GM21529 (cell line): ENCODE results near the gene TUT7.
"Not testable (repeated sequence)": the region's sequence is repeated elsewhere in the genome, so short reads cannot be mapped to it uniquely, and the experiment has no call there.

Experiments used
- ATAC-seq: cut with Tn5 transposase; IDR thresholded peaks from one replicate; pipeline ENCODE4 v1.9.1; 2021; ENCODE audit not compliant: unreplicated experiment

Gene TUT7, protein sequence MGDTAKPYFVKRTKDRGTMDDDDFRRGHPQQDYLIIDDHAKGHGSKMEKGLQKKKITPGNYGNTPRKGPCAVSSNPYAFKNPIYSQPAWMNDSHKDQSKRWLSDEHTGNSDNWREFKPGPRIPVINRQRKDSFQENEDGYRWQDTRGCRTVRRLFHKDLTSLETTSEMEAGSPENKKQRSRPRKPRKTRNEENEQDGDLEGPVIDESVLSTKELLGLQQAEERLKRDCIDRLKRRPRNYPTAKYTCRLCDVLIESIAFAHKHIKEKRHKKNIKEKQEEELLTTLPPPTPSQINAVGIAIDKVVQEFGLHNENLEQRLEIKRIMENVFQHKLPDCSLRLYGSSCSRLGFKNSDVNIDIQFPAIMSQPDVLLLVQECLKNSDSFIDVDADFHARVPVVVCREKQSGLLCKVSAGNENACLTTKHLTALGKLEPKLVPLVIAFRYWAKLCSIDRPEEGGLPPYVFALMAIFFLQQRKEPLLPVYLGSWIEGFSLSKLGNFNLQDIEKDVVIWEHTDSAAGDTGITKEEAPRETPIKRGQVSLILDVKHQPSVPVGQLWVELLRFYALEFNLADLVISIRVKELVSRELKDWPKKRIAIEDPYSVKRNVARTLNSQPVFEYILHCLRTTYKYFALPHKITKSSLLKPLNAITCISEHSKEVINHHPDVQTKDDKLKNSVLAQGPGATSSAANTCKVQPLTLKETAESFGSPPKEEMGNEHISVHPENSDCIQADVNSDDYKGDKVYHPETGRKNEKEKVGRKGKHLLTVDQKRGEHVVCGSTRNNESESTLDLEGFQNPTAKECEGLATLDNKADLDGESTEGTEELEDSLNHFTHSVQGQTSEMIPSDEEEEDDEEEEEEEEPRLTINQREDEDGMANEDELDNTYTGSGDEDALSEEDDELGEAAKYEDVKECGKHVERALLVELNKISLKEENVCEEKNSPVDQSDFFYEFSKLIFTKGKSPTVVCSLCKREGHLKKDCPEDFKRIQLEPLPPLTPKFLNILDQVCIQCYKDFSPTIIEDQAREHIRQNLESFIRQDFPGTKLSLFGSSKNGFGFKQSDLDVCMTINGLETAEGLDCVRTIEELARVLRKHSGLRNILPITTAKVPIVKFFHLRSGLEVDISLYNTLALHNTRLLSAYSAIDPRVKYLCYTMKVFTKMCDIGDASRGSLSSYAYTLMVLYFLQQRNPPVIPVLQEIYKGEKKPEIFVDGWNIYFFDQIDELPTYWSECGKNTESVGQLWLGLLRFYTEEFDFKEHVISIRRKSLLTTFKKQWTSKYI (N-terminal part only)

DNA sequence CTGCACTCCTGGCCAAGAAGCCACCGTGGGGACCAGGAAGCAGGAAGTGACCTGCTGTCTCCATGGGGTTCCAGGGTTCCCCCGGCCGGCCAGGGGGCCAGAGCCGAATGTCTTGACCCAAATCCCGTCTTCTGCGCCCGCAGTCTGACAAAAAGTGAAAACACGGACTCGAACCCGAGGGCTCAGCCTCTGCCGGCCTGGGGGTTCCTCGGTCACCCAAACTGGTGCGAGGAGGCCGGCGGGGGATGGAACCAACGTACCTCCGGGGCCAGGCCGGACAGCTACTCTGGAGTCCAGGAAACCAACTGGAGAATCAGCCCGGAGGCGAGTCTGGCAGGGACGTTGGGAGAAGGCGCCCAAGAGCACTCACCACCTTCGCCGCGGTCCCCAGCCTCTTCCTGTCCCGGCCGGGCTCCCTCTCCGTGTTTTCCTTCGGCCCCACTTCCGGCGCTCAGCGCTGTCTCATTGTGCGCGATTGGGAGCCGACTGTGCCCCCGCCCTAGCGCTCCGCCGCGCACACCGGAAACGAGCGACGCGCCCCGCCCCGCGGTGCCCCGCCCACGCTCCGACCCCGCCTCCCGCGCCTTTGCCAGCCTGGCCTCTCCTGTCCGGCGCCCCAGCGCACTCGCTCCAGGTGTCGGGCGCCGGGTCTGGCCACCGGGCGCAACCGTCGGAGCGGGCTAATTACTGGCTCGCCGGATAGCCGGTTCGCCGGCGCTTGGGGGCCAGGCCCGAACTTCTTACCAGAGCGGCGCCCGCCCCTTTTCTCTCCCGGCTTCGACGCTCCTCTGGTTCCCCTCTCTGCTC, at the start of gene TUT7:
Gene TUT7 (minus strand): TSS at position 400 of the 807 bp plus-strand sequence. CDS start 1,211 bp downstream, outside the sequence.
- ATAC-seq = peak; percentile 78

DNA sequence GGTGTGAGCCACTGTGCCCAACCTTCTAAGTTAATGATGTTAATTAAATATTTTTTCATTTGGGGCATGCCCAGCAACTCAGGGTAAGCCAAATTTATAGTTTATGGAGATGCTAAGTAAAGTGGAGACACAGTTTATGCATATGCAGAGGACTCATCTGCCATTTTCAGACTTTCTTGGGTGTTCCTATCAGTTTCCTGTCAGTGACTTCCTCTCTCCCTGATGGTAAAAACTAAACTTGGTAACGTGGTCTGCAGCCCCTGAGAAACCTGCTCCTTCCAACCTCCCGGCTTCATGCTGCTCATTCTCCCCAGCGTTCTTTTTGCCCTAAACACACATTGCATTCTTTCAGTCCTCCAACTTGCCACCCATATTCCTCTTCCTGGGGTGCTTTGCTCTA, 48.4 kb upstream of the TUT7 start:
- no peak for ATAC-seq

DNA sequence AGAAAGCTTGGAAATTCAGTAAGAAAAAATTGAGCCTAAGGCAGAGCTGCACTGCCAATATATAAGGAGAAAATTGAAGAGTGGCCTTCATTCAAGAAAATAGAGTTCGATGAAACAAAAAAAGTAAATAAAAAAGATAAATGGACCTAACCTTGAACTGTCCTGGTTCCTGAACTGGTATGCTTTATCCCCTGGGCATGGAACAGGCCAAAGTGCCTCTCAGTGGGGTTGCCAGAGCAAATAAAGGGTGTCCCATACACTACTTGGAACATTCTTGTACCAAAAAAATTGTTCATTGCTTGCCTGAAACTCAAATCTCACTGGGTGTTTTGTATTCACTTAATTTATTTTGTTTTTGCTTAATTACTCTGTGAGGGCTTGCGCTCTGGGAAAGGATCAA, 42.2 kb upstream of the TUT7 start:
- ATAC-seq = no peak

DNA sequence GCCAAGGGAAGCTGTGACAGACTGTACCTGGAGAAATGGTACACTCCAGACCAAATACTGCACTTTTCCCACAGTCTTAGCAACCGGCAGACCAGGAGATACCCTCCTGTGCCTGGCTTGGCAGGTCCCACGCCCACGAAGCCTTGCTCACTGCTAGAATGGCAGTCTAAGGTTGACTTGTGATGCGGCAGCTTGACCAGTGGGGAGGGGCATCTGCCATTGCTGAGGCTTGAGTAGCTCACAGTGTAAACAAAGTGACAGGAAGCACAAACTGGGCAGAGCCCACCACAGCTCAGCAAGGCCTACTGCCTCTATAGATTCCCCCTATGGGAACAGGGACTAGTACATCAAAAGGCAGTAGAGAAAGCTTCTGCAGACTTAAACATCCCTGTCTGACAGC, 36.0 kb upstream of the TUT7 start:
- ATAC-seq = not testable (repeated sequence)

DNA sequence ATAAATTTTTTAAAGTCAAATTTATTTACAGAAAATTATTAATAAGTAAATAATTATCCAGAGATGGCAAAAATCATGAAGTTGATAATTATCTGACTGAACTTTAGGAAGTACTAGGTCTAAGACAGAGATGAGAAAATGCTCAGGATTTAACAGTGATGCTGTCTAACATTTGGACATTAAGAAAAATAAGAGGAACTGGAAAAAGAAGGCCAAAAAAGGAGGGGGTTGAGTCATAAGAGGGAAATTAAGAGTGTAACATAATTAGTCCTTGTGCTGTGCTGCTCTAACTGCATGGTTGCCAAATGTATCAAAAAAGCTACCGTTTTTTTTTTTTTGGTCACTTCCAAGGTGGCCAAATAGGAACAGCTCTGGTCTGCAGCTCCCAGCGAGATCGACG, 35.4 kb upstream of the TUT7 start:
- no peak for ATAC-seq

DNA sequence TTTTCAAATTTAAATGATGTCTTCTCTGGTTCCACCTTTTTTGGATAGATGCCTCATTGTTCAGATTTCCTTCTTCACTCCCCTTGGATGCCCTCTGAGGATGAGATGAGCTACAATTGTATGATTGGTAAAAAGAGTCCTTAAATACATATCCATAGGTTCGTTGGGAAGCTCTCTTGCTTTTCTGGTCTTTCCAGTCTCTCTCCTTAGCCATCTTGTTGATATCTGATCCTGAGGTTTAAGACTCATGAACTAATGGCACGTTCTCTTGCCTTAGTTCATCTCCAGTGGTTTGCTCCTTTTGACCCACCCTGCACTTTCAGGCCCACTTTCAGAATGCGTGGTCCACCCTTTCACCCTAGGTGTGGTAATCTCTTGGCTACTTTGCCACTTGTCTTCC, 33.2 kb upstream of the TUT7 start:
- no peak for ATAC-seq

DNA sequence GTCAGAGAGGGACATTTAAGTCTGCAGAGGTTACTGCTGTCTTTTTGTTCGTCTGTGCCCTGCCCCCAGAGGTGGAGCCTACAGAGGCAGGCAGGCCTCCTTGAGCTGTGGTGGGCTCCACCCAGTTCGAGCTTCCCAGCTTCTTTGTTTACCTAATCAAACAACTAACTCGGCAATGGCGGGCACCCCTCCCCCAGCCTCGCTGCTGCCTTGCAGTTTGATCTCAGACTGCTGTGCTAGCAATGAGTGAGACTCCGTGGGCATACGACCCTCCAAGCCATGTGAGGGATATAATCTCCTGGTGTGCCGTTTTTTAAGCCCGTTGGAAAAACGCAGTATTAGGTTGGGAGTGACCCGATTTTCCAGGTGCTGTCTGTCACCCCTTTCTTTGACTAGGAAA, 28.8 kb upstream of the TUT7 start:
- ATAC-seq = not testable (repeated sequence)

DNA sequence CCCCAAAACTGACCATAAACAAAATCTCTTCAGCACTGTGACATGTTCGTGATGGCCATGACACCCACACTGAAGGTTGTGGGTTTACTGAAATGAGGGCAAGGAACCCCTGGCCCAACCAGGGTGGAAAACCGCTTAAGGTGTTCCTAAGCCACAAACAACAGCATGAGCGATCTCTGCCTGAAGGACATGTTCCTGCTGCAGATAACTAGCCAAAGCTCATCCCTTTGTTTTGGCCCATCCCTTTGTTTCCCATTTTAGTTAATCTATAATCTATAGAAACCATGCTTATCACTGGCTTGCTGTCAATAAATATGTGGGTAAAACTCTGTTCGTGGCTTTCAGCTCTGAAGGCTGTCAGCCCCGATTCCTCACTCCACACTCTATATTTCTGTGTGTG, 21.8 kb upstream of the TUT7 start:
- no peak for ATAC-seq

DNA sequence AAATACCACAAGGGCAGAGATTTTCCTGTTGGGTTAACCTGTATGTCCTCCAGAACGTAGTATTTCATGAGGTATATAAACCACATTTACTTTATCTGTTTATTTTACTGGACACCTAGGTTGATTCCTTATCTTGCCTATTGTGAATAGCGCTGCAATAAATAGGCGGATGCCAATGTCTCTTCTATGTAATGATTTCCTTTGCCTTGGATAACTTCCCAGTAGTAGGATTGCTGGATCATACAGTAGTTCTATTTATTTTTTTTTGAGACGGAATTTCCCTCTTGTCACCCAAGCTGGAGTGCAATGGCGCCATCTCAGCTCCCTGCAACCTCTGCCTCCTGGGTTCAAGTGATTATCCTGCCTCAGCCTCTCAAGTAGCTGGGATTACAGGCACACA, 15.6 kb upstream of the TUT7 start:
- no peak for ATAC-seq

DNA sequence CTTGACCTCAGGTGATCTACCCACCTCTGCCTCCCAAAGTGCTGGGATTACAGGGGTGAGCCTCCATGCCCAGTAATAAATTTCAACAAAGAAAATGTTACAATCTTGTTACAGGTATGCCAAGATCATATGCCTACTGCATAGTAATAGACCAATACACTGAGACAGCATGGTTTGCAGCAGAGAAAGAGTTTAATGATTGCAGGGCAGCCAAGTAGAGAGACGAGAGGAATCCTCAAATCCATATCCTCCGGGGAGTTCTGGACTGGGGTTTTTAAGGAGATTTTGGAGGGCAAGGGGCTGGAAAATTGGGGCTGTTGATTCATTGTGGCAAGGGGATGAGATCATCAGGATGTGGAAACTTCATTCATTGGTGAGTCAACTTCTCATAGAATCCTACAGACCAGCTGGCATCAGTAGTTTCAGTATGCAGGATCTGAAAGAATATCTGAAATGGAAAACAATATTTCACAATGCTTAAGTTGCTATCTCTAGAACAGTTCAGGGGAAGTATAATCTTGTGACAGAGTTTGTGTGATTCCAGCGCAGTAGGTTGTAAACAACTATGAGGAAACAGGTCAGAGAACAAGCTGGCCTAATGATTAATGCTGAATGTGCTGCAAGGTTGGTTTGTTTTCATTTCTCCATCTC, 14.8 kb upstream of the TUT7 start:
- no peak for ATAC-seq

DNA sequence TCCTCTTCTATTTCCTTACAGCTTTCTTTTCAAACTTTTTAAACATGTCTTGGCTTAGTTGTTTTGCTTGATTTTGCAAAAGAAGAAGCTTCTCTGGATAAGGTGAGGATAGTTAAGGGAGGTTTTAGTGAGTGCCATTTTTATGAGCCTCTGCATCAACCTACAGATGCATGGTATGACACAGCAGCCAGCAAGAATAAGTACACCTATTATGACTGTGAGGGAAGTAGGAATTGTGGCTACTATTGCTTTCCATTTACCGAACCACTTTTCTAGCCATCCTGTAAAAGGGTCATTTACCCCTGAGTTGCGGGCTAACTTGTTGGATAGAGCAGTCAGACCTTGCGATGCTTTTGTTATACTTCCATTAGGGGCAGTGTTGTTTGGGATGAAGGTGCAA, 7.0 kb upstream of the TUT7 start:
- ATAC-seq = no peak

DNA sequence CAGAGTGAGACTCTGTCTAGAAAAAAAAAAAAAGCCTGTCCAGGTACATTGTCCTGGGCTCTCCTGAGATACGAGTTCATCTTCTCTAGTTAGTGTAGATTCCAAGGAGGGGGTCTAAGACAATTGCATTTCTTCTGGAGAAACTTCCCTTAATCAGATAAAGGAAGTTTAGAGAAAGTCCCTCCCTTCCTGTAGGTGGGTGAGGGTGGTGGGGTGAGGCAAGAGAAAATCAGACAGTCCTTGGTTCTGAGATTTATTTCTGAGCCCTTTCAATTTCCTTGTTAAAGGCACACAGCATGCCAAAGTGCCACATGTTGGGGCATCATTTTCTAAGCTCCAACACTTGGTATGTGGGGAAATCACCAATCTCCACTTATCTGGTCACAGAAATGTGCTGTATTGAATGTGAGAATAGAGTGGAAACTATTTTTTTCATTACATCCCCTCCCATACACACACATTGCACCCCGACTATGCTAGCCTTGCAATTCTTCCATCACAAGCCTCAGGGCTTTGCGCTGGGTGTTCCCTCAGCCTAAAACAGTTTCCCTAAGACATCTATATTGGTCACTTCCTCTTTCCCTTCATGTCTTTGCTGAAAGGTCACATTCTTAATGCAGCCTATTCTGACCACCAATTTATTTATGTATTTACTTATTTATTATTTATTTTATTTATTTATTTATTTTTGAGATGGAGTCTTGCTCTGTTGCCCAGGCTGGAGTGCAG, 5.1 kb upstream of the TUT7 start:
- ATAC-seq = no peak

DNA sequence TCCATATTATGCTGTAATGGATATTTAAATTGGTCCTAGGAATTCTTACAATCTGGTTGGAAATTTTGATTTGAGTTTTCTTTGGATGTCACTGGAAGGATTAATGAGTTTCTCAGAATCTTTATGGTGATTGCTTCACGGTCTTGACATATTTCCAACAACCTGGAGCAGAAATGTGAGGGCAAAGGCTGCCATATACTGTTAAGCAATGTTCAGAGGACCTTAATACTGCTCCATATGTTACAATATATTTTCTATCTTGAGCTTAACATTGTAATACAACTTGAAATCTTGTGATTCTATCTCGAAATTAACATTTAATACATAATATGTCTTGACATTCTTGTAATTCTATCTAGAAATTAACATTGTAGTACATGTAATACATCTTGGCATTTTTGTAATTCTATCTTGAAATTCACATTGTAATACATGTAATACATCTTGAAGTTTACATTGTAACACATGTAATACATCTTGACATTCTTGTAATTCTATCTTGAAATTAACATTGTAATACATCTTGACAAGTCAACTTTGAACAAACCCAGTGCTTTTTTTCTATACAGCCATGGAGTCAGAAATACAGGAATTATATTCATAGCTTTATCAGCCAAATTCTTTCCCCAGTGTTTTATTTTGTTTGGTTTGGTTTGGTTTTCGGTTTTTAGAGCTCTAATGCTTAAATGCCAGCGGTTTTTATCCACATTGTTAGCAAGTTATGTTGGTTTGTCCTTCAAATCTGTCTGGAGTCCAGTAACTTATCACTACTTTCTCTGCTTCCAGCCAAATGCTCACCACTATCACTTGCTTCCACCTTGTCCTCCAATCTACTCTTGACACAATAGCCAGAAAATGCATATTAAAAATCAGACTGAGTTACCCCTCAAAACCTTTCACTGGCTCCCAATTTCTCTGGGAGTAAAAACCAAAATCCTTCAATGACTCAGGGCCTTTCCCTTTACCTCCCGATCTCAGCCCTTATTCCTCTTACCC, 3.0 kb upstream of the TUT7 start:
- ATAC-seq = no peak

DNA sequence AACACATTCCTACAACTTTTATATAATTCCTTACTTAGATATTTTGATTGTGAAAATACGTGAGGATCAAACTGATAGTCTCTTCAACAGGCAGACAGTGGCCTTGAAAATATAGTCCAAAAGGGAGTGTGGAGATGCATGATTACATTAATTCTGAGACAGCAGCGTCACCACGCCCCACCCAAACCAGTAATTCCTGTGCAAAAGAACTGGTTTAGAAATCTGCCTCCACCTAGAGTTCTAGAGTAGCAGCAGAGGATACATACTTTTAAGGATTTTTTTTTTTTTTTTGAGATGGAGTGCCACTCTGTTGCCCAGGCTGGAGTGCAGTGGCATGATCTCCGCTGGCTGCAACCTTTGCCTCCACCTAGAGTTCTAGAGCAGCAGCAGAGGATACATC, 1.6 kb upstream of the TUT7 start:
- ATAC-seq = no peak

DNA sequence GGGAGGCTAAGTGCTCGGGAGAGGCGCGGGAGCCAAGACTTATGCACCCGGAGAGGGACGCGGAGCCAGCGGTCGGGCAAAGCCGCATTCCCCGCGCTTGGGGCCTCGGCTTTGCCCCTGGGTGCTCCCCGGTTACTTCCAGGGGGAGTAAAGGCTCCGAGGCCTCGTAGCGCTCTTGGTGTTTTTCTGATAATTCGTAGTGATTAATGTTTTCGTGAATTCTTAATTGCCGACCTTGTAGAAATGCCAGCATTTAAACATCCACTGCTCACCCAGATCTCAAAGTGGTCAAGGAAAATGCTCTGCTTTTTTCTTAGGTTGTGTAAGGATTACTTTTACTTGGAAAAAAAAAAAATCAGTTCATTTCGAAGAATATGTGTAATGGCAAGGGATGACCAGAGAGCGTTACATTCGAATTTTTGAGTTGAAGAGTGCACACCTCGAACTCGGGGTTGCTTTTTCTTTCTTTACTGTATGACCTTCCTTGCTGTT, 654 bp upstream of the TUT7 start:
- no peak for ATAC-seq

DNA sequence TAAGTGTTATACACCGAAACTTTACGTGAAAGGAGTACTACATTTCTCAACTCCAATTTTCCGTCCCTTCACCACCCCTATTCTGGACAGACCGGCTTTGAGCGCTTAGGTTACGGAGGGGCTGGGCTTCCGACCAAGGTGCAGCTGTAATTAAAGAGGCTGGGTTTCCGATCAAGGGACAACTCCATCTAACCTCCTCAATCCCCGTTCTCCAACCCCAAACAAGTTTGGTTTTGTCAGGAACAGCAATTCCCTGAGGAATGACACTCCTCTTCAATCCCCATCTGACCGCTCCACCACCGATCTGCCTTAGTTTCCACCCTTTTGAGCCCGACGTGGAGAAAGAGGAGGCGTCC, 577 bp downstream of the TUT7 start:
- no peak for ATAC-seq

DNA sequence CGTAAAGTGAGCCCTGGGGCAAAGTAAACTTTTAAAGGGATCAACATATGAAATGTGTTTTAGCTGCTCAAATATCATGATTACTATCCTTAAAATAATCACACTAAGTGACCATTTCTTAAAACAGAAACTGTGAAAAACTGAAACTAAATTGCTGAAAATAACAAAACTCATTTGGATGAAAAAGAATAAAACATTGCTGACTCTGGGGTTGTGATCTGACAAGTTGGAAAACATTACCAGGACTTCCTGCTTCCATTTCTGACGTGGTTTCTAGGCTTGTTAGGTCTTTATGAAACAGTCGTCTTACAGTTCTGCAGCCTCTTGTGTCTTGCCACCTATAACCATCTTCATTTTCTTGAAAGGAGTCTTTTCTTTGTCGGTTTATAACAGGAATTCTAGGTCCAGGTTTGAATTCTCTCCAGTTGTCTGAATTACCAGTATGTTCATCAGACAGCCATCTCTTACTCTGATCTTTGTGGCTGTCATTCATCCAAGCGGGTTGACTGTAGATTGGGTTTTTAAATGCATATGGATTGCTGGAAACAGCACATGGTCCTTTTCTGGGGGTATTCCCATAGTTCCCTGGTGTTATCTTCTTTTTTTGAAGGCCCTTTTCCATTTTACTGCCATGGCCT, 1.7 kb downstream of the TUT7 start:
- peak; percentile 20 for ATAC-seq

DNA sequence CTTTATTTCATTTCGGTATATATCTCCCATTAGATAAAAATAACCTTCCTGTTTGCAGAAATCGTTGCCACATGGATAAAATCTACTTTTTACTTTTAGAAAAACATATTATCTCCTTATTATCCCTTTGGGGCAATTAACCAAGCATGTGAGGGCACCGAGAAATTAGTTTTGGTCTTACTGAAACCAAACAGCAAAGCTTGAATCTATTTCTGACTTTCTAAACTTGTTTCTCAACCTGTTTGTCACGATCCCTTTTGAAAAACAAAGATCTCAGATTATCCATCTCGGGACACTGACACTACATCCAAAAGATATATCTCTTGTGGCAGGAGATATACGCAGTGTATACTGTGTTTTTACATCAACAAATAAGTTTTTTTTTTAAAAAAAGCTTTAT, 2.3 kb downstream of the TUT7 start:
- ATAC-seq = no peak
